Esophagus squamous epithelium (tissue), 5 donors: Measurements from ENCODE around the gene ARHGEF40. TPM values are rescaled to one million over a fixed set of nuclear protein-coding genes. Genes with fewer than 3 reads are reported as not detected.

Source experiments
- DNase-seq: peaks from one replicate; lab custom pipeline; 2025; lab: John Stamatoyannopoulos, UW
- H3K27ac ChIP-seq, 4 donors: fragments of 200-600 bp; sonication (generic); one replicate each; pipeline ENCODE4 v1.5.1; 2016 to 2019; ENCODE audit warnings: mild to moderate bottlenecking in 1 of 4
- H3K27me3 ChIP-seq, 4 donors: fragments of 200-600 bp; sonication (generic); 1 replicate in 3 of 4; 2 replicates in 1 of 4; pipeline versions ENCODE4 v1.5.1 to v1.6.0; 2017 to 2021; ENCODE audit warnings: antibody characterized with exemption in 1 of 4
- H3K36me3 ChIP-seq, 3 donors: fragments of 200-600 bp; sonication (generic); one replicate each; pipeline ENCODE4 v1.5.1; 2016 to 2019
- H3K4me1 ChIP-seq, 3 donors: fragments of 200-600 bp; sonication (generic); one replicate each; pipeline ENCODE4 v1.5.1; 2017 to 2019
- H3K4me3 ChIP-seq, 4 donors: fragments of 200-600 bp; sonication (generic); 1 replicate in 3 of 4; 2 replicates in 1 of 4; pipeline ENCODE4 v1.5.1; 2016 to 2019; ENCODE audit warnings: mild to moderate bottlenecking in 2 of 4, moderate library complexity in 1 of 4
- H3K9me3 ChIP-seq, 3 donors: fragments of 200-600 bp; sonication (generic); one replicate each; pipeline ENCODE4 v1.5.1; 2016 to 2019
- CTCF ChIP-seq, 6 experiments: fragments of 450-650 bp in 4 of 6; fragments of 200-600 bp in 2 of 6; sonication (generic) in 2 of 6; IDR thresholded peaks; one replicate each; pipeline ENCODE4 v1.5.1; 2016 to 2019; ENCODE audit warnings: antibody characterized with exemption in 6 of 6, mild to moderate bottlenecking in 4 of 6, moderate library complexity in 4 of 6
- POLR2A ChIP-seq, 4 donors: fragments of 450-650 bp; IDR thresholded peaks; one replicate each; pipeline ENCODE4 v1.6.1; 2017; ENCODE audit warnings: antibody characterized with exemption in 4 of 4, mild to moderate bottlenecking in 4 of 4, moderate library complexity in 3 of 4
- WGBS, 2 donors: methylation state at CpG; one replicate each; pipeline ENCODE4 v1.1.5; 2018; 5-methylcytosine and 5-hydroxymethylcytosine counted together
- intact Hi-C: fragments of 100-400 bp; cut with DNase I; formaldehyde crosslinking; loops from one replicate; pipeline ENCODE4 v1.15.0; 2022
- total RNA-seq, 4 donors: library from RNA; depleted of rRNA; stranded (reverse); fragments of >200 nt; gene quantifications; one replicate each; pipeline ENCODE4 v1.1.0, GENCODE V29; 2016
- donor health status: DM: yes; HTN: yes; CAD: no.

The ARHGEF40 gene
- total RNA-seq, 4 donors from 2014 or later: 1.3 to 10.3 (median 3.6) TPM

DNA sequence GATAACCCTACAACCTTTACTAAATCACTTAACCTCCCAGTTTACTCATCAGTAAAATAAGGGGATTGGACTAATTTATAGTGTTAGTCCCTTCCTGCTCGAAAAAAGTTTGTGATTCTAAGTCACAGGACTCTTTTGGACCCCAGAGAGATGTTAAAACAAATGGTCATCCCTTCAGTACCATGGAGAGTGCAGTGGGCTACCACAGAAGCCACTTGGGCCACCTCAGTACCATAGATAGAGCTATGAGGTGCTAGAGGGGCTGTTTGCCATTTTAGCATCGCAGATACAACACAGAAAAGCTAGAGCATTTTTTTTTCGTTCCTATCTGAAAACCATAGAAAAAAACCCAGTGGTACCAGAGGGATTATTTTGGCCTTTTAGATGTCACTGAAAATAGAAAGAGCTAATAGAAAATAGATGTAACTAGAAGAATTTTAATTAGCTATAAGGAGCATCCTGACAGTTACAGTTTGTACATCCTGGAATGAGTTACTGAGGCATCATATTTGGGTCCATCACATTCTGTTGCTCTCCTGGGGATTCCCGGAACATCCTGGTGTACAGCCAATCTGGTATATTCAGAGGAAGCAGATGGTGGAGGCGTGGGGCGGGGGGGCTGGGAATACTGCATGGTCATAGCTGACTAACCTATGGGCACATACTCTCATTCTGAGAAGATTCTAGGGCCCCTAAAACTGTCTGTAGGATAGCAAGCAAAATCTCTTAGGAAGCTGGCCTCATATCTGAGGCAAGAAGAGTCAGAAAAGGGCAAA is 25.5 kb downstream of the ARHGEF40 start:
- Histone ChIP-seq H3K9me3 (no peaks in the 10 kb centered on the region), H3K4me3 (no peak overlapping the region), H3K27me3 (no peaks in the 10 kb centered on the region), H3K27ac (peak overlapping the region in 3 of 4 donors; percentile 96 to 98 (median 97)), H3K4me1 (peaks cover 14 to 84% (median 42%) of the 10 kb centered on the region in 3 donors), H3K36me3 (peaks cover 14 to 28% (median 16%) of the 10 kb centered on the region in 3 donors)
- 33 to 49% methylated on average over 5 to 6 of the region's 6 CpGs for WGBS, 2 donors
- no peak for TF ChIP-seq CTCF (IDR thresholded peaks at IDR 0.05)
- intact Hi-C loops: loop anchor here (10.0 kb wide), 1 partner anchor 81 kb away; no protein-coding TSS in a partner anchor
- DNase-seq: no peak

- intact Hi-C loops: loop anchor here (10.0 kb wide), 1 partner anchor 82 kb away; no protein-coding TSS in a partner anchor
- Histone ChIP-seq H3K27me3 (no peaks in the 10 kb centered on the region), H3K9me3 (no peaks in the 10 kb centered on the region), H3K27ac (peak overlapping the region in 3 of 4 donors; percentile 96 to 98 (median 97)), H3K4me3 (no peak overlapping the region), H3K4me1 (peaks cover 14 to 92% (median 45%) of the 10 kb centered on the region in 3 donors), H3K36me3 (peaks cover 9 to 20% (median 12%) of the 10 kb centered on the region in 3 donors)
- 42 to 66% methylated on average over 3 of the region's 3 CpGs for WGBS, 2 donors
- no peak for TF ChIP-seq CTCF (IDR thresholded peaks at IDR 0.05)
- TF ChIP-seq POLR2A (IDR thresholded peaks at IDR 0.05): no peak
- no peak for DNase-seq
Measured at GRCh38 chr14:21096438-21096837, 26.3 kb downstream of the ARHGEF40 start.

DNA sequence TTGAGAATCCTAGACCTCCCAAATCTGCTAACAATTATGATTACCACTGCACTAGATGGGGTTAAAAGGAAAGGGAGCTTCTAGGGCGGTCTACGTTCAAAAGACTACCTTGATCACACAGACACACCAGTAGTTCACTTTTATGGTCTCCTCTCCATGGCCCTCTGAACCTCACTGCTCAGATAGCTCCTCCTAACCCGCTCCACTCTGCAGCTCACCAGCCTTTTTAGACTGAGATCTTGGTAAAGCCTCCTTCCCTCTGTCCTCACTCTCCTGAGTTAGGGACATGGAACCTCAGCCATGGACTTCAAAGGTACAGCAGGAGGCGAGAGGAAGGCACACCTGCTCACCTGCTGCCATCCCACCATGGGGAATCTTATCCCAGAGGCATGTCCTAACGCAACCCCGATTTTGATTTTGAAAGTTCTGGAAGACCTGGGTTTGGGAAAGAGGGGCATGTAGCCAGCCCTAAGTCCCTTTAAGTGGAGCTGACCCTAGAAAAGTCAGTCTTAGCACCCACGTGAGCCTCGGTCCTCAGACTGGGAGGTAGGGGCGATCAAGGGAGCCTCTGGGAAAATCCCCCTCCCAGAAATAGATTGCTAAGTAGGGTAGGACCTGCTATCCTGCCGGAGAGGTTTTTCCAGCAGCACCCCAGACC is 27.0 kb downstream of the ARHGEF40 start:
- H3K36me3 ChIP-seq: peaks cover 3 to 13% (median 8%) of the 10 kb centered on the region in 3 donors
- no peak for DNase-seq
- H3K27me3 ChIP-seq: no peaks in the 10 kb centered on the region
- 42 to 50% methylated on average over 3 to 4 of the region's 10 CpGs for WGBS, 2 donors
- intact Hi-C loops: loop anchor here (10.0 kb wide), 1 partner anchor 82 kb away; no protein-coding TSS in a partner anchor
- H3K4me1 ChIP-seq: peaks cover 14 to 94% (median 52%) of the 10 kb centered on the region in 3 donors
- peak overlapping the region; percentile 94 to 98 (median 96) for H3K27ac ChIP-seq
- H3K4me3 ChIP-seq: peak overlapping the region; percentile 61 to 86 (median 73)
- TF ChIP-seq CTCF (IDR thresholded peaks at IDR 0.05): no peak
- TF ChIP-seq POLR2A (IDR thresholded peaks at IDR 0.05): no peak
- H3K9me3 ChIP-seq: no peaks in the 10 kb centered on the region

- intact Hi-C loops: loop anchor here (10.0 kb wide), 1 partner anchor 83 kb away; no protein-coding TSS in a partner anchor
- Histone ChIP-seq H3K36me3 (peaks cover 0 to 8% (median 3%) of the 10 kb centered on the region in 3 donors), H3K27me3 (no peaks in the 10 kb centered on the region), H3K27ac (peak overlapping the region; percentile 94 to 98 (median 96)), H3K9me3 (no peaks in the 10 kb centered on the region), H3K4me1 (peaks cover 18 to 94% (median 52%) of the 10 kb centered on the region in 3 donors), H3K4me3 (peak overlapping the region; percentile 61 to 86 (median 73))
- WGBS, 2 donors: 1 to 4% methylated on average over 4 to 8 of the region's 19 CpGs
- TF ChIP-seq CTCF (IDR thresholded peaks at IDR 0.05): no peak
- TF ChIP-seq POLR2A (IDR thresholded peaks at IDR 0.05): no peak
- DNase-seq: no peak
Measured at GRCh38 chr14:21097636-21098075, 27.6 kb downstream of the ARHGEF40 start.
